Breast epithelium (tissue), 4 donors: ENCODE data around the gene NHLRC1. TPM values are rescaled to one million over a fixed set of nuclear protein-coding genes. Genes with fewer than 3 reads are reported as not detected.
A peak's percentile ranks its signal among the peaks of the same experiment; 100 is the strongest.

ENCODE experiments used
- DNase-seq, 2 donors: peaks; one replicate each; pipeline ENCODE4 v3.0.0-alpha.2; 2019; ENCODE audit warnings: low spot score in 2 of 2
- H3K27ac ChIP-seq, 2 donors: fragments of 200-600 bp; sonication (generic) in 1 of 2; one replicate each; pipeline ENCODE4 v1.5.1; 2016 to 2019; ENCODE audit warnings: mild to moderate bottlenecking in 1 of 2
- H3K27me3 ChIP-seq, 2 donors: fragments of 200-600 bp; sonication (generic) in 1 of 2; one replicate each; pipeline versions ENCODE4 v1.5.1 to v1.6.0; 2017 to 2019; ENCODE audit warnings: control low read depth in 1 of 2, mild to moderate bottlenecking in 1 of 2
- H3K36me3 ChIP-seq: fragments of 200-600 bp; one replicate; pipeline ENCODE4 v1.5.1; 2019
- H3K4me1 ChIP-seq, 2 donors: fragments of 200-600 bp; sonication (generic); one replicate each; pipeline ENCODE4 v1.5.1; 2016 to 2019; ENCODE audit warnings: control low read depth in 1 of 2
- H3K4me3 ChIP-seq, 3 donors: fragments of 200-600 bp; sonication (generic); 1 replicate in 2 of 3; 2 replicates in 1 of 3; pipeline ENCODE4 v1.5.1; 2016 to 2019; ENCODE audit warnings: mild to moderate bottlenecking in 3 of 3, moderate library complexity in 2 of 3
- H3K9me3 ChIP-seq, 2 donors: fragments of 200-600 bp; sonication (generic) in 1 of 2; one replicate each; pipeline ENCODE4 v1.5.1; 2016 to 2019; ENCODE audit warnings: control low read depth in 1 of 2
- CTCF ChIP-seq, 3 donors: fragments of 450-650 bp; IDR thresholded peaks; one replicate each; pipeline ENCODE4 v1.5.1; 2016 to 2017; ENCODE audit warnings: antibody characterized with exemption in 3 of 3, mild to moderate bottlenecking in 3 of 3, moderate library complexity in 3 of 3
- POLR2A ChIP-seq: fragments of 450-650 bp; IDR thresholded peaks from one replicate; pipeline ENCODE4 v1.6.1; 2016; ENCODE audit warnings: antibody characterized with exemption, mild to moderate bottlenecking, moderate library complexity
- POLR2AphosphoS5 ChIP-seq, 3 donors: sonication (generic); formaldehyde crosslinking; IDR thresholded peaks; one replicate each; pipeline ENCODE4 v1.6.1; 2017; ENCODE audit warnings: antibody characterized with exemption in 3 of 3
- intact Hi-C: fragments of 100-400 bp; cut with DNase I; formaldehyde crosslinking; loops from one replicate; pipeline ENCODE4 v1.15.1; 2023; ENCODE audit warnings: low total_unique reads
- total RNA-seq, 3 donors: library from RNA; depleted of rRNA; stranded (reverse); fragments of >200 nt; gene quantifications; one replicate each; pipeline ENCODE4 v1.1.0, GENCODE V29; 2016

Gene NHLRC1
- total RNA-seq, 3 donors from 2014 or later, result 2.0 to 3.2 (median 2.7) TPM

GRCh38 chr6:18088419-18089296, 33.8 kb downstream of the NHLRC1 start:
- no peaks in the 10 kb centered on the region for H3K36me3 ChIP-seq
- H3K4me1 ChIP-seq, result no peaks in the 10 kb centered on the region
- H3K9me3 ChIP-seq, result no peaks in the 10 kb centered on the region
- H3K27me3 ChIP-seq, result no peaks in the 10 kb centered on the region
- DNase-seq, result no peak
- intact Hi-C loops, result no loop called here
- no peak overlapping the region for H3K4me3 ChIP-seq
- TF ChIP-seq POLR2AphosphoS5 (IDR thresholded peaks at IDR 0.05) (no peak), CTCF (IDR thresholded peaks at IDR 0.05) (no peak), POLR2A (no peak)
- H3K27ac ChIP-seq, result peak overlapping the region; percentile 11 to 66

- intact Hi-C loops, result no loop called here
These were observed 34.9 kb downstream of the NHLRC1 start for GRCh38 chr6:18087396-18088165.

GRCh38 chr6:18081025-18081668, 41.3 kb downstream of the NHLRC1 start:
- Histone ChIP-seq H3K36me3 (no peaks in the 10 kb centered on the region), H3K4me1 (no peaks in the 10 kb centered on the region), H3K27ac (no peak overlapping the region), H3K9me3 (no peaks in the 10 kb centered on the region), H3K27me3 (no peaks in the 10 kb centered on the region), H3K4me3 (no peak overlapping the region)
- DNase-seq, result no peak
- intact Hi-C loops, result no loop called here
- TF ChIP-seq POLR2A (no peak), CTCF (IDR thresholded peaks at IDR 0.05) (no peak), POLR2AphosphoS5 (IDR thresholded peaks at IDR 0.05) (no peak)

More at GRCh38 chr6:18087396-18088165, 34.9 kb downstream of the NHLRC1 start:
- H3K27me3 ChIP-seq, result no peaks in the 10 kb centered on the region
- peak overlapping the region; percentile 11 to 70 for H3K27ac ChIP-seq
- TF ChIP-seq POLR2A (no peak), POLR2AphosphoS5 (IDR thresholded peaks at IDR 0.05) (no peak), CTCF (IDR thresholded peaks at IDR 0.05) (no peak)
- no peaks in the 10 kb centered on the region for H3K9me3 ChIP-seq
- no peaks in the 10 kb centered on the region for H3K36me3 ChIP-seq
- H3K4me3 ChIP-seq, result no peak overlapping the region
- no peak for DNase-seq
- no peaks in the 10 kb centered on the region for H3K4me1 ChIP-seq

- no peak for DNase-seq
- no peak overlapping the region for H3K4me3 ChIP-seq
- no peaks in the 10 kb centered on the region for H3K9me3 ChIP-seq
- H3K27me3 ChIP-seq, result no peaks in the 10 kb centered on the region
- no peak overlapping the region for H3K27ac ChIP-seq
- TF ChIP-seq POLR2AphosphoS5 (IDR thresholded peaks at IDR 0.05) (no peak), CTCF (IDR thresholded peaks at IDR 0.05) (no peak), POLR2A (no peak)
- no peaks in the 10 kb centered on the region for H3K4me1 ChIP-seq
- intact Hi-C loops, result no loop called here
- no peaks in the 10 kb centered on the region for H3K36me3 ChIP-seq
These were observed 41.9 kb downstream of the NHLRC1 start for GRCh38 chr6:18080544-18080943.
